Measurements from ENCODE around the gene CD83. TPM values are rescaled to one million over a fixed set of nuclear protein-coding genes. Genes with fewer than 3 reads are reported as not detected.

The CD83 gene
- total RNA-seq, 1 donor from 2014 or later, result 7.4 TPM

DNA sequence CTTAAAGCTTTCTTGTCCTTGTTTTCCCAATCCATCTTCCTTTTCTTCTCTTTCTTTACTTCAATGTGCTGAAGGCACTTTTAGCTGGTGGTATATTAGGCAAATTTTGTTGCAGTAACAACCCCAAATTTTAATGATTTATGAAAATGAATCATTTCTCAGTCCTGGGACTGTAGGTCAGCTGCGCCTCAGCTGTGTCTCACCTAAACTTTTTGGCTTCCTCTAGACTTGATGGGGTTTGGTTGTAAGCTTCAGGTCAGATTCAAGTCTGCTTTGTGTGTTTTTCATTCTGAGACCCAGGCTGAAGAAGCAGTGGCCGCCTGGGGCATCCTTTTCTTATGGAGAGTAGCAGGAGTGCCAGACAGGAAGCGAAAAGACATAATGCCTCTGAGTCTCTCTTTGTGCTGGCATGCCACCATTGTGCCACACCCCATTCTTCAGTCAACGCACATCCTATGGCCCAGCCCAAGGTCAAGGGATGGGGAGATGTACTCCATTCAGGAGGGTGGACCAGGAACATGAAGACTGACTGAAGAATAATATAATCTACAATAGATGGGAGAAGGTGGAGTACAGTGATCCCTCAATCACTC, 28.9 kb upstream of the CD83 start:
- TF ChIP-seq, protein P1, sequence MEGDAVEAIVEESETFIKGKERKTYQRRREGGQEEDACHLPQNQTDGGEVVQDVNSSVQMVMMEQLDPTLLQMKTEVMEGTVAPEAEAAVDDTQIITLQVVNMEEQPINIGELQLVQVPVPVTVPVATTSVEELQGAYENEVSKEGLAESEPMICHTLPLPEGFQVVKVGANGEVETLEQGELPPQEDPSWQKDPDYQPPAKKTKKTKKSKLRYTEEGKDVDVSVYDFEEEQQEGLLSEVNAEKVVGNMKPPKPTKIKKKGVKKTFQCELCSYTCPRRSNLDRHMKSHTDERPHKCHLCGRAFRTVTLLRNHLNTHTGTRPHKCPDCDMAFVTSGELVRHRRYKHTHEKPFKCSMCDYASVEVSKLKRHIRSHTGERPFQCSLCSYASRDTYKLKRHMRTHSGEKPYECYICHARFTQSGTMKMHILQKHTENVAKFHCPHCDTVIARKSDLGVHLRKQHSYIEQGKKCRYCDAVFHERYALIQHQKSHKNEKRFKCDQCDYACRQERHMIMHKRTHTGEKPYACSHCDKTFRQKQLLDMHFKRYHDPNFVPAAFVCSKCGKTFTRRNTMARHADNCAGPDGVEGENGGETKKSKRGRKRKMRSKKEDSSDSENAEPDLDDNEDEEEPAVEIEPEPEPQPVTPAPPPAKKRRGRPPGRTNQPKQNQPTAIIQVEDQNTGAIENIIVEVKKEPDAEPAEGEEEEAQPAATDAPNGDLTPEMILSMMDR (IDR thresholded peaks at IDR 0.05; ENCODE audit: insufficient read depth, low read length, poor library complexity, severe bottlenecking), result no peak
- H3K4me3 ChIP-seq (ENCODE audit: low read depth, low read length), result no peak overlapping the region
- no peaks in the 10 kb centered on the region for H3K27me3 ChIP-seq (ENCODE audit: control insufficient read depth, insufficient read depth, low read length)
- DNase-seq (ENCODE audit: low read depth), result no peak
- H3K36me3 ChIP-seq (ENCODE audit: control insufficient read depth, insufficient read depth, low read length), result no peaks in the 10 kb centered on the region

DNA sequence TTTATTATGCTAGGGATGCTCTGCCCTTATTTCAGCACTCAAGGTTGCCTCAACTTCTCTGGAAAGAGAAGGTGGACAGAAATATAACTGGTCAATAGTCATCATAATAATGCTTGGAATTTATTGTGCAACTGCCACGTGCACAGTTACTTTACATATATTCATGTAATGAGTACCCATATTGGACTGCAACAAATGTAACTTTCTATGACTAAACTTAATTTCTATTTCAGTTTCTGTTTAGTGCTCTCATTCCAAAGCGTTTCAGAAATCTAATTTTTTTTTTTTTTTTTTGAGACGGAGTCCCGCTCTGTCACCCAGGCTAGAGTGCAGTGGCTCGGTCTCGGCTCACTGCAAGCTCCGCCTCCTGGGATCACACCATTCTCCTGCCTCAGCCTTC, 28.3 kb upstream of the CD83 start:
- H3K27me3 ChIP-seq (ENCODE audit: control insufficient read depth, insufficient read depth, low read length), result no peaks in the 10 kb centered on the region
- H3K36me3 ChIP-seq (ENCODE audit: control insufficient read depth, insufficient read depth, low read length), result no peaks in the 10 kb centered on the region
- TF ChIP-seq, protein P1 (IDR thresholded peaks at IDR 0.05; ENCODE audit: insufficient read depth, low read length, poor library complexity, severe bottlenecking), result no peak
- no peak for DNase-seq (ENCODE audit: low read depth)
- H3K4me3 ChIP-seq (ENCODE audit: low read depth, low read length), result no peak overlapping the region

DNA sequence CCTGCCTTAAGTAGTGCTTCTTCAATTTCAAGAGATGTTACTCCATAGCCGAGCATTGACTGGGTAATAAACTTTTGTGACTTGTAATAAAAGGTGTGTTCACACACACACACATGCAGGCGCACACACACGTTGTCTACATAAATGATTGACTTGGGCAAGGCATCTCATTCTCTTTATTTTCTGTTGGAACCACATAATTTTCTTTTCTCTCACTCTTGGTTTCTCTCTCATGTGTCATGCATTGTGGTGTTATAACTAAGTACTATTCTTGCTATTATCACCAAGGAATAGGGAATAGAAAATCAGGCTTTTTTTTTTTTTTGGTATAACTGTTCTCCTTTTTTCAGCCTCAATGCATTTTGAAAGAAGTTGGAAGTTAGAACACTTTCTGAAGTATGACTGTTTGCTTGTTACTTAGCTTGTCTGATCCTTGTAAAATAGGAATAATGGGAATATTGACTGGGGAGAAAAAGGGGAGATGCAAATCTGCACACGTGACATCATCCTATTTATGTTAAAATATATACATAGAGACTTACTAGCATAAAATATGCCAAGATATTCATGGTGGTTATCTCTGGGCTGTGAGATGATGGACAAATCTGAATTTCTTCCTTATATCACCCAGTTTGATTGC, 26.1 kb upstream of the CD83 start:
- Histone ChIP-seq H3K27me3 (ENCODE audit: control insufficient read depth, insufficient read depth, low read length) (no peaks in the 10 kb centered on the region), H3K36me3 (ENCODE audit: control insufficient read depth, insufficient read depth, low read length) (no peaks in the 10 kb centered on the region), H3K4me3 (ENCODE audit: low read depth, low read length) (no peak overlapping the region)
- TF ChIP-seq, protein P1 (IDR thresholded peaks at IDR 0.05; ENCODE audit: insufficient read depth, low read length, poor library complexity, severe bottlenecking), result no peak
- no peak for DNase-seq (ENCODE audit: low read depth)

DNA sequence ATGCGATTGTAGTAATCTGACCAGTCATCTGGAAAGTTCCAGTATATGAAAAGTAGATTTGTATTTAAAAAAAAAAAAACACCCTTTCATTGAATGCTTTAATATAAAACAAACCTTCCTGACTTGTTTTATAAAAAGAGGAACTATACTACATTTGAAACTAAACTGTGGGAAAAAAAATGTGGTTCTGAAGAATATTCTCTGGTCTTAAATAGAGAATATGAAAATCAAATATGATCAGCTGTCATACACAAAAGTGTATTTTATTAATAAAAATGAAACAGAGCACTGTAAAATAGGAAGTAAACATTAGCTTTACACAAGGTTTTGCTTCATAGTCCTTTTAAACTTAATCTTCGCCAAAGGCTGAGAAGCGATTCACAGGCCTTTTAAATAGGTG, 25.3 kb upstream of the CD83 start:
- no peak for DNase-seq (ENCODE audit: low read depth)
- Histone ChIP-seq H3K27me3 (ENCODE audit: control insufficient read depth, insufficient read depth, low read length) (no peaks in the 10 kb centered on the region), H3K36me3 (ENCODE audit: control insufficient read depth, insufficient read depth, low read length) (no peaks in the 10 kb centered on the region), H3K4me3 (ENCODE audit: low read depth, low read length) (no peak overlapping the region)
- TF ChIP-seq, protein P1 (IDR thresholded peaks at IDR 0.05; ENCODE audit: insufficient read depth, low read length, poor library complexity, severe bottlenecking), result no peak

DNA sequence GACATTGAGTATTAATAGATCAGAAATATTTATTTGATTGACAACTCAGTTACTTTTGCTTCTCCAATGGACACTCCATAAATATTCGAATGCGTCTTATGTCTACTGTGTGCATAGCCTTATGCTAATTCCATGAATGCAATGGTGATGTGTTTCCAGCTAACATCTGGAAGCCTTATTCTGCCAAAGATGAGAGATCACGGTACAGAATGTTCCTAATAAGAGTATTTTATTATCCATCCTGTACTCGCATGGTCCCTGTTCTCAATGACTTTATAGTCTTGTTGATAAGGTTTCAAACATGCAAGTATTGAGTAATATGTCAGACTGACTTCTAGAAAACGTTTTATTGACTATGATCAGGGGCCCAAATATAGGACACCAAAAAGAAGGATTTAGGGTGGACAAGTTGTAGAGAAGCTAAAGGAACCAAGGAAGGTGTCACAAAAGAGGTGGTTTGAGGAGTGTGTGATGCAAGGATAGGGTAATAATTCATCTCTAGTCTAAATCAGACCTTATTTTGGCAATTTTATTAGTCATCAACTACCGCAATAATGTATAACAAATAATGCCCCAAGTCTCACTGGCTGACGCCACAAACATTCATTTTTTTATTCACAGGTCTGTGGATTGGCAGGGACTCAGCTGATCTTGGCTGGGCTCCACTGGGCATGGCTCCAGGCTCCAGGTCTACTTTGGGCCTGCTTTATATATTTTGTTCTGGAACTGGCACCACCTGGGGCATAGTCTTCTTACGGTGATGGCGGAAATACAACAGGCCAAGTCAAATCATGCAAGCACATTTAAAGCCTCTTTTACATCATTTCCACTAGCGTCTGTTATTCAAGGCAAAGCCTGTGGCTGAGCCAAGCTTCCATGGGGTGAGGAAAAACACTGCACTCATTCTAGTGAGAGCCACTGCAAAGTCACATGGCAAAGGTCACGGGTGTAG, 24.5 kb upstream of the CD83 start:
- H3K4me3 ChIP-seq (ENCODE audit: low read depth, low read length), result no peak overlapping the region
- DNase-seq (ENCODE audit: low read depth), result no peak
- TF ChIP-seq, protein P1 (IDR thresholded peaks at IDR 0.05; ENCODE audit: insufficient read depth, low read length, poor library complexity, severe bottlenecking), result no peak
- H3K27me3 ChIP-seq (ENCODE audit: control insufficient read depth, insufficient read depth, low read length), result no peaks in the 10 kb centered on the region
- H3K36me3 ChIP-seq (ENCODE audit: control insufficient read depth, insufficient read depth, low read length), result no peaks in the 10 kb centered on the region
